HG03060 (cell line): ENCODE data around the gene IZUMO4.
"Not testable (repeated sequence)": the region's sequence is repeated elsewhere in the genome, so short reads cannot be mapped to it uniquely, and the experiment has no call there.

Experiments used
- ATAC-seq: cut with Tn5 transposase; IDR thresholded peaks from one replicate; pipeline ENCODE4 v1.9.1; 2021; ENCODE audit warnings: low read depth, moderate number of reproducible peaks; ENCODE audit not compliant: unreplicated experiment

Gene IZUMO4

GRCh38 chr19:2121416-2122051, 24.8 kb downstream of the IZUMO4 start:
- ATAC-seq, result no peak

DNA sequence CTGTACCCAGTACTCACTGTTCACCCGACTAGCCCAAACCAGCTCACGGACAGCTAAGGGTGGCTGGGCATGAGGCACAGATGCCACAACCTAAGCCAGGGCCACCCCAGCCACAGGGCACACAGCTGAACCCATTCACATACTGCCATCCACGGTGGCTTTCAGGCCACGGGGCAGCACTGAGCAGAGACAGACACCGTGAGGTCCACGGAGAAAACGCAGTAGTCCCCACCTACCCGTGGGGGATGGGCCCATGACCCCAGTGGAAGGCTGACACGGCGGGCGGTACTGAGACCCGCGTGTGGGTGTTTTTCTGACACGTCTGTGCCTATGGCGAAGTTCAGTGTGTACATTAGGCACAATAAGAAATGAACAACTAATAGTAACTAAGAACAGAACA, 25.5 kb downstream of the IZUMO4 start:
- no peak for ATAC-seq

DNA sequence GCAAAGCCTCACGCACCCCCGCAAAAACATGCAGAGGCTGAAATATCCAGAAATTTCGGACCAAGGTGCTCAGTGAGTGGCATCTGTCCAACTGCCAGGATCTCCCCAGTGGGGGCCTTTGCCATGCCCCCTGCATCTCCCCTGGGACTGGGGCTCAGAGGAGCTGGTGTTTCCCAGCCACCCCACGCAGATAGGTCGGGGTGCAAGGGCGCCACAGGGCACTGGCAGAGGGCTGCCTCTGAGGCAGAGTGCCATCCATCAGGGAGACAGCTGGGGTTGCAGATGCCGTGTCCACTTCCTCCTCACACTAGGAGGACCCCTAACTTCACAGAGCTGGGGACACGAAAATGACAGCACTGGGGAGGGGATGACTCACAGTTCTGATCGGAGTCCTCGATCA, 26.3 kb downstream of the IZUMO4 start:
- no peak for ATAC-seq

GRCh38 chr19:2123682-2124387, 27.1 kb downstream of the IZUMO4 start:
- no peak for ATAC-seq

DNA sequence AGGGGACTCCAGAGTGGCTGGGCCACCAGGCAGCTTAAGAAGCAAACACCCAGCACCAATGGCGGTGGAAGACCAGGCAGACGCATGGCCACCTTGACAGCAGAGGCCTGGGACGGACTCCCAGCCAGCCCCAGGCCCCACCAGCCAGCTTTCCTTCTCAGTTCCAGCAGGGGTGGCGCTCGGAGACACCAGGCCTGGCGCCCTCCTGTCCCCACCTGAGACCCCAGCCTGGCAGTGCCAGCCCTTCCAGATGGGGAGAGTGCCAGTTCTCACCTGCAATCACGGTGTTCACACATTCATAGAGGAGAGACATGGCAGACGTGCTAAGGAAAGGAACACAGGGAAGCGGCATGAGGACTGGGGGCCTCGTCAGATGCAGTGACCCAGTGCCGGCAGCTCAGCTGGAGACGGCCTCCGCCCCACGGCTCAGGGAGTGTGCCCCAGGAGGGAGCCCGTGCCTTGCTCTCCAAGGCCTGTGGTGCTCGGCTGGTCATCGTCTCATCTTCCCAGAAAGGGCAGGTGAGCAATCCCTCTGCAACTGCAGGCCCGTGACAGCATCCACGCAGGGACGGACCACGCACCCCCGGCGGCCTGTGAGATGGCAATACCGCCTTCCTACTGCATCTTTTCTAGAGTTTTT, 30.3 kb downstream of the IZUMO4 start:
- ATAC-seq, result no peak

DNA sequence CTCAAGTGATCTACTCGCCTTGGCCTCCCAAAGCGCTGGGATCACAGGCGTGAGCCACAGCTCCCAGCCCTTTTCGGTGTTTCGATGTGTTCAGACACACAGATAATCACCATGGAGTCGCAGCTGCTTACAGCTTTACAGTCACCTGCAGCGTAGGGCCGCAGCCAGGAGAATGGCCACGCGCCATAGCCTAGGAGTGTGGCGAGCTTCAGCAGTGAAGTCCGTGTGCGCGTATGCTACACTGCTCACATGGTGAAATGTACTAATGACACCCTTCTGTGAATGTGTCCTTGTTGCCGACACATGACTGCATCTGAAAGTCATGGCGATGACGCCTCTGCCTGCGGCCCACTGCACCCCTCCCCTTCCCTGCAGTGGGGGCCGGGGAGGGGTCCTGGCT, 31.0 kb downstream of the IZUMO4 start:
- ATAC-seq, result no peak

DNA sequence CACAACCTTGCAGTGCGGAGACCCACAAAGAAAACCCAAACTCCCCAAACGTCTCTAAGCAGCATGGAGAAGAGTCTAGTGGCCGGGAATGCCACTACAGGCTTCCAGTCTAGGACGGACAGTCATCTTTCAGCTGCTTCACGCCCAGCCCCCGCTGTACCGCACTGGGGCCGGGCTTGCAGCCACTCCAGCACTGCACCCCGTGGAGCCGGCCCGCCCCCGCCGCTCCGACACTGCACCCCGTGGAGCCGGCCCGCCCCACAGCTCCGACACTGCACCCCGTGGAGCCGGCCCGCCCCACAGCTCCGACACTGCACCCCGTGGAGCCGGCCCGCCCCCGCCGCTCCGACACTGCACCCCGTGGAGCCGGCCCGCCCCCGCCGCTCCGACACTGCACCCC, 31.5 kb downstream of the IZUMO4 start:
- not testable (repeated sequence) for ATAC-seq

GRCh38 chr19:2129022-2129421, 32.3 kb downstream of the IZUMO4 start:
- ATAC-seq, result no peak

GRCh38 chr19:2129486-2129885, 32.8 kb downstream of the IZUMO4 start:
- no peak for ATAC-seq

DNA sequence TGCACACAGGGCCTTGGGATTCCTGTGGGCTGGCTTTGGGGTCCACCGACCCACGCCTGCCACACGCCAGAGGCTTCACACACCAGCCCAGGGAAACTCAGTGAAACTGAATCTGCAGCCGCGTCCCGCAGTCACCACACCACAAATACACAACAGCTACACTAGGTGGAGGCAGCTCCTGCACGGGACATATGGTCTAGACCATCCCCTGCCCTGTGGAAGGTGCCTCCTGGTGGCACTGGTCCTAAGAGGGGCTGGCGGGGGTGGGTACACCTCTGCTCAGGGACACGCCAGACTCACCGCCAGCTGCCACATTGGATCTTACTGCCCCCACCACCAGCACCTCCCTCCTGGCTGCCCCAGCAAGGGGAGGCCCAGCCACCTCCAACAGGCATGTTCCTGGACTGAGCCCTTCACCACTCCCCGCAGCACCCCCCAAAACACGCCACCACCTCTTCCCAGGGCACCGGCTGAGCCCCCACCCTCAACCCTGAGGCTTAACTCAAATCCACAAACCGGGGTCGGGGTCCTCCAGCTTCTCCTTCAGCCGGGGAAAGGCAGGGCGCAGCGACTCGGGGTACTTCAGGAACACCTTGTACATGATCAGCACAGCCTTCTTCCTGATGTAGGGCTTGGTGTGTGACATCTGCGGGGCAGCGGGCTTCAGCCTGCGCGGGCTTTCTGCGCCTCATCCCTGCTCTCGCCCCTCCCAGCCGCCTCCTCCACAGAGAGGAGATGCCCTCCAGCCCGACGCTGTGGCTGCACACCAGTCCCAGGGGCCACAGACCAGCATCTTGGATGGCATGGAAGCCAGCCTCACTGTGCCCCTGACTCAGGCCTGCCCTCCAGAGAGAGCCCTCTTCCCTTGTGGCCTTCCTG, 33.4 kb downstream of the IZUMO4 start:
- ATAC-seq, result no peak

DNA sequence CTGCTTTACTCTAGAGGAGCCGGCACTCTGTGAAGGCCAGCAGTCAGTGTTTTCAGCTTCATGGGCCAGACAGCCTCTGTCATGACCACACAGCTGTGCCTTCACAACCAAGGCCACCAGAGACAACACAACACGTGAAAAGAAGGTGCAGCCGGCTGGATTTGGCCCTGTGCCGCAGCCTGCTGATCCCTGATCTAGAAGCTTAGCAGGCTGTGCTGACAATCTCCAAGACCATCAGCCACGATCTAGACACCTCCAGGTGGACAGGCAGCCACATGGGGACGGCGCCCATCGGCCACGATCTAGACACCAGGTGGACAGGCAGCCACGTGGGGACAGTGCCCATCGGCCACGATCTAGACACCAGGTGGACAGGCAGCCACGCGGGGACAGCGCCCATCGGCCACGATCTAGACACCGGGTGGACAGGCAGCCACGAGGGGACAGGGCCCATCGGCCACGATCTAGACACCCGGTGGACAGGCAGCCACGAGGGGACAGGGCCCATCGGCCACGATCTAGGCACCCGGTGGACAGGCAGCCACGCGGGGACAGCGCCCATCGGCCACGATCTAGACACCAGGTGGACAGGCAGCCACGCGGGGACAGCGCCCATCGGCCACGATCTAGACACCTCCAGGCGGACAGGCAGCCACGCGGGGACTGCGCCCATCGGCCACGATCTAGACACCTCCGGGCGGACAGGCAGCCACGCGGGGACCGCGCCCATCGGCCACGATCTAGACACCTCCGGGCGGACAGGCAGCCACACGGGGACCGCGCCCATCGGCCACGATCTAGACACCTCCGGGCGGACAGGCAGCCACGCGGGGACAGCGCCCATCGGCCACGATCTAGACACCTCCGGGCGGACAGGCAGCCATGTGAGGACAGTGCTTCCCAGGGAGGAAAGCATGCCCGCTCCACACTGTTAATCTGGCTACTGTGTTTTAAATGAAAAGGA, 34.6 kb downstream of the IZUMO4 start:
- not testable (repeated sequence) for ATAC-seq

GRCh38 chr19:2132191-2132590, 35.5 kb downstream of the IZUMO4 start:
- no peak for ATAC-seq

GRCh38 chr19:2132731-2133490, 36.2 kb downstream of the IZUMO4 start:
- no peak for ATAC-seq

- no peak for ATAC-seq
Observed at GRCh38 chr19:2135474-2136402, 39.0 kb downstream of the IZUMO4 start.

GRCh38 chr19:2136796-2137195, 40.1 kb downstream of the IZUMO4 start:
- no peak for ATAC-seq

GRCh38 chr19:2138061-2138728, 41.5 kb downstream of the IZUMO4 start:
- ATAC-seq, result no peak

- no peak for ATAC-seq
Observed at GRCh38 chr19:2139385-2140137, 42.8 kb downstream of the IZUMO4 start.
